Stimulated activated CD4-positive, alpha-beta T cell treated with anti-CD3 and anti-CD28 coated beads, Interleukin-1b, Interleukin-23, amount 100 ng/mL, for 24 hours (primary cell): ENCODE results near the gene CLTB.

Experiments used
- DNase-seq, 4 experiments: peaks; one replicate each; pipeline ENCODE4 v3.0.0-alpha.2; 2020; ENCODE audit warnings: low read depth in 4 of 4, low spot score in 1 of 4

Gene CLTB

DNA sequence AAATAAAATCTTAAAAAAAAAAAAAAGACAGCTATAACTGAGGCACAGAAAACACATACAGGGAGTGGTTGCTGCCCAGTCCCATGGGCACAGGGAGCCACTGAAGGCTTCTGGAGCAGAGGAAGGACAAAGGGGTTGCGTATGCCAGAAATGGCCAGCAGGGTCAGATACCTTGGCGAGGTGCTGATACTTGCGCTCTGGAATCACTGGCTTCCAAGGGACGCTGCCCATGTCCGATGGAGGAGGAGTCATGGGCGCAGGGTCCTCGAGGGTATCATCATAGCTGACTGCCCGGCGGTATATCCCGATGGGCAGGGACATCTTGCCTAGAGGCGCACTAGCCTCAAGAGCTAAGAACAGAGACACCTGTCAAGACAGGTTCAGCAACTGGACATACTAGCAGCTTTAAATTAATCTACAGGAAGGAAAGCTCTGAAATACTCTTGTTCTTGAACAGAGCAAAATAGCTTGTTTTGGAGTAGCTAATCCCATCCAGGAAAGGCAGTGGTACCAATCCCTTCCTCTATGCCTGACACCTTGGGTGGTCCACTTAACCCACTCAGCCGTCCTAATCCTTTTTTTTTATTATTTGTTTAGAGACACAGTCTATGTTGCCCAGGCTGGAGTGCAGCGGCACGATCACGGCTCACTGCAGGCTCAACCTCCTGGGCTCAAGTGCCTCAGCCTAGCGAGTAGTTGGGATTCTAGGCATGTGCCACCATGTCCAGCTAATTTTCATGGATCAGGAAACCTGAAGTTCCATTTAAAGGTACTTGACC is 60.8 kb downstream of the CLTB start:
- no peak for DNase-seq

DNA sequence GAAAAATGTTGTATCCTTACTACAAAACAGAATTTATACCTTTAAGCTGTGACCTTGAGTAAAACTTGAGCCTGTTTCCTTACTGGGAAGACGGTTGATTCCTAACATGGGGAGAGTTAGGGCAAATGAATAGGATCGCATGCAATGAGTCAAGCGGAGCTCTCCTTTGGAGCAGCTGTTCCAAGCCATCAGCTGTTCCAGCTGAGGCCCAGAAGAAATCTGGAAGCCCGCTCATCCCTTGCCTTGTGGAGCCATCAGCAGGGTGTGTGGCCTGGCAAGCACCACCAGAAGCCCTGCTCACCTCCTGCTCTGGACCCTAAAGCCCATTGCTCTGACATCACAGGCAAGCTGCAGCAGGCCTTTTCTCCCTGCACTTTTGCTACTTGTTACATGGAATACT is 62.8 kb downstream of the CLTB start:
- DNase-seq: no peak

DNA sequence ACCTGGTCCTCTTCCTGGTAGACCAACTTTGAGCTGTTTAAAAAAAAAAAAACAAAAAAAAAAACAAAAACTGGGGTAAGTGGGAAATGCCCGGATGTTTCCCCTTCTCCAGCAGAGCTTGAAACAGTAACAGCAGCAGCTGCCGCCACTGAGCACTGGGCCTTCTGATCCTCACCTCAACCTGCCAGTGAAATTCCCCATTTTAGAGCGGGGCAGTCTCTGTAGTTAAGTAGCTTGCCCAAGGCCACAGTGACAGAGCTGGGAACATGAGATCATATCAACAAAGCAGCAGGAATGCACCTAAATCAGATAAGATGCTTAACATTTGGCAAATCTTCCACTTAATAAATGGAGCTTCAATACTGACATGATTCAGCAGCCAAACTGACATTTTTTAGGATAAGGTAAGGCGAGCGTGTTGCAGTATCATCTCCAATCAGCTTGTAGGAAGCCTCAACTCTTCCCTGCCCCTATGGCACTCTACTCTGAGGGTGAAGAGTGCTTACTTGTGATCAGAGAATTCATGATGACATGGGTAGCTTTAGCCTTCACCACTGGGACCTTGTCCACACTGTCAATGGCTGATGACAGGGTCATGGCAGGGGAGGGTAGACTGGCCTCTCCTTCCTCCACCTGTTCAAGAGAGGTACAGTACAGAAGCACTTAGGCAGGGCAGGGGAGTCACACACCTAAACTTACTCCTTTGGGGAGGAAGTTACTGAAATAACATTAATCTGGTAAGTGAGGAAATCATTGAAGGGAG is 64.0 kb downstream of the CLTB start:
- no peak for DNase-seq

DNA sequence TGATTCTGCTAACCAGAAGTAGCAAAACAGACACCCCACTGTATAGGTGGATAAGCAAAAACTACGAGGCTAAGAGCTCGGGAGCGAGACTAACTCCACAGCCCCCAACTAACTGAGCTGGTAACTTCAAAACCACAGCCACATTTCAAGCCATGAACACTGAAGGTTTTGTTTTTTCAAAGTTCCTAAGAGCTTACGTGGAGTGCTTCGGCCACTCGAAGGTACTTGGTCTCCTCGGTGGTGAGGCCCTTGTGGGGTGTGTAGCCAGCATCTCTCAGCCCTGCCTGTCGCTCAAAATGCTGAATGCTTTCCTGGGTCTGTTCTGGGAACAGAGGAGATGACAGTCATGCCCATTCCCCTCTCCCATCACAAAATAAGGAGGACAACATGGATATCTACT is 65.9 kb downstream of the CLTB start:
- DNase-seq: no peak

DNA sequence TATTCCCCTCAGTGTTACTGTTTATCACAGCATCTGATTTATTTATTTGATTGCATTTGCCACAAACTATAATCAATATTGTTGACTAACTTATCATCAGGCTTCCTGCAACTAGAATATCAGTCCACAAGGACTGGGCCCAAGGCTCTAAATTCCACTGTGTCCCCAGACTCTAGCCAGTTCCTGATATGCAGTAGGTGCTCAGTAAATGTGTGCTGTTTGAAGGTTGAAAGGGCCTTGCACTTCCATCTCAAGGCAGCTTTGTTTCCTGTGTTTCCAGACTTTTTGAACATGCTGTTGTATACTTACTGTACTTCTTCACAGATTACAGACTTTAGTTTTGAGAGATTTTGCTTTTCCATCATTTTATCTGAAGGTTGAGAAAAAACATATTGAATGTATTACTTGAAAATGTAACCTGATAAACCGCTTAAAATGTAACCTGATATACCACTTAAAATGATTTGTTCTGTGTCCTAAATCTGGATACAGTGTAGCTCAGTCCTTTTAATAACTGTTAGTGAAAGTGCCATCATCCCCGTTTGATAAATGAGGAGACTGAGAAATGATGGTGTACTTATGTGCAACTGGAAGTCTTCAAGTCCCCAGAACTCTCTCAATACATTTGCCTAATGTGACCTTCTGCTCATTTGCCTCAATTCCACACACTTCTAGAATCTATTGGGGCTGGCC is 73.4 kb downstream of the CLTB start:
- DNase-seq: no peak
